Activated CD8-positive, alpha-beta T cell treated with anti-CD3 and anti-CD28 coated beads for 36 hours (primary cell): ENCODE results near the gene HCFC1. TPM values are rescaled to one million over a fixed set of nuclear protein-coding genes. Genes with fewer than 3 reads are reported as not detected.
A peak's percentile ranks its signal among the peaks of the same experiment; 100 is the strongest.

Experiments used
- ATAC-seq: fragments of 200-7000 bp; cut with Tn5 transposase; one replicate; pipeline ENCODE4 v1.10.0; 2021; ENCODE audit warnings: mild to moderate bottlenecking, moderate library complexity
- CTCF ChIA-PET: fragments of 350-600 bp; sonication (Branson Sonifier 250); formaldehyde crosslinking; loops from one replicate; lab custom pipeline; 2021; ENCODE audit warnings: antibody characterized with exemption; lab: Charles Lee
- POLR2A ChIA-PET: fragments of 350-600 bp; sonication (Branson Sonifier 250); formaldehyde crosslinking; loops from one replicate; lab custom pipeline; 2021; ENCODE audit warnings: antibody characterized with exemption; lab: Charles Lee
- DNase-seq: peaks from one replicate; pipeline ENCODE4 v3.0.0-alpha.2; 2020
- H3K27ac Mint-ChIP-seq: one replicate; pipeline ENCODE4 v1.8.0; 2021; ENCODE audit warnings: mild to moderate bottlenecking, mixed read lengths
- H3K27me3 Mint-ChIP-seq: one replicate; pipeline ENCODE4 v1.8.0; 2021; ENCODE audit warnings: mixed read lengths
- H3K36me3 Mint-ChIP-seq: one replicate; pipeline ENCODE4 v1.8.0; 2021; ENCODE audit warnings: low read depth, mixed read lengths
- H3K4me1 Mint-ChIP-seq: one replicate; pipeline ENCODE4 v1.8.0; 2021; ENCODE audit warnings: low read depth, mixed read lengths
- H3K4me3 Mint-ChIP-seq: one replicate; pipeline ENCODE4 v1.8.0; 2021; ENCODE audit warnings: mild to moderate bottlenecking, moderate library complexity, mixed read lengths
- H3K9me3 Mint-ChIP-seq: one replicate; pipeline ENCODE4 v1.8.0; 2021; ENCODE audit warnings: mixed read lengths
- CTCF ChIP-seq: fragments of 200-600 bp; IDR thresholded peaks from one replicate; pipeline ENCODE4 v1.8.0; 2022; ENCODE audit warnings: antibody characterized with exemption, mild to moderate bottlenecking
- intact Hi-C: fragments of 100-400 bp; cut with micrococcal nuclease; formaldehyde crosslinking; loops from one replicate; pipeline ENCODE4 v1.10.0; 2022
- total RNA-seq, 2 experiments: library from RNA; stranded (reverse); gene quantifications; one replicate each; pipeline ENCODE4 v1.2.3, GENCODE V29; 2021

Gene HCFC1
- total RNA-seq, 2 experiments from 2014 or later: 115 to 116 TPM

GRCh38 chrX:153944140-153944799 is 27.3 kb downstream of the HCFC1 start, which contains the start of gene RENBP:
Gene RENBP (minus strand): TSS chrX:153944643. CDS start chrX:153944610, 33 bp downstream.
- ChIA-PET CTCF (interaction anchor here (10.2 kb wide), 1 partner anchor 19 kb away, joined by 136 read pairs; the partner anchor contains the start of gene ARHGAP4), POLR2A (interaction anchor here (0.5 to 11.9 kb wide), 5 partner anchors 8 to 40 kb away, joined by 3 to 130 read pairs (median 3); partner anchors contain the start of genes ARHGAP4, AVPR2 and NAA10)
- H3K9me3 Mint-ChIP-seq: no peaks in the 10 kb centered on the region
- DNase-seq: peak; percentile 60
- no peak for TF ChIP-seq CTCF
- H3K36me3 Mint-ChIP-seq: peaks cover 6% of the 10 kb centered on the region
- no peaks in the 10 kb centered on the region for H3K27me3 Mint-ChIP-seq
- peak; percentile 35 for ATAC-seq
- H3K4me3 Mint-ChIP-seq: peak within 1 kb of the TSS; percentile 78
- intact Hi-C loops: no loop called here
- peaks cover 35% of the 10 kb centered on the region for H3K4me1 Mint-ChIP-seq
- peak within 1 kb of the TSS; percentile 82 for H3K27ac Mint-ChIP-seq

- no peak for DNase-seq
- Mint-ChIP-seq H3K4me1 (peaks cover 31% of the 10 kb centered on the region), H3K27me3 (no peaks in the 10 kb centered on the region), H3K36me3 (peaks cover 5% of the 10 kb centered on the region), H3K4me3 (peak overlapping the region; percentile 72), H3K27ac (peak overlapping the region; percentile 83), H3K9me3 (no peaks in the 10 kb centered on the region)
- TF ChIP-seq CTCF: no peak
- no peak for ATAC-seq
- POLR2A ChIA-PET: interaction anchor here (1.2 kb wide), 1 partner anchor 15 kb away, joined by 4 read pairs; no protein-coding TSS in a partner anchor
- intact Hi-C loops: no loop called here
- CTCF ChIA-PET: interaction anchor here (0.9 kb wide), 2 partner anchors 15 to 17 kb away, joined by 3 read pairs; no protein-coding TSS in a partner anchor
Observed at GRCh38 chrX:153941336-153942252, 30.0 kb downstream of the HCFC1 start.

- ATAC-seq (no peak), DNase-seq (no peak)
- intact Hi-C loops: no loop called here
- no peak overlapping the region for H3K27ac Mint-ChIP-seq
- TF ChIP-seq CTCF: no peak
- CTCF ChIA-PET: interaction anchor here (1.1 to 1.2 kb wide), 3 partner anchors 8 to 36 kb away, joined by 3 to 4 read pairs (median 3); no protein-coding TSS in a partner anchor
- H3K36me3 Mint-ChIP-seq: peaks cover 7% of the 10 kb centered on the region
- H3K9me3 Mint-ChIP-seq: no peaks in the 10 kb centered on the region
- H3K4me1 Mint-ChIP-seq: peaks cover 37% of the 10 kb centered on the region
- H3K4me3 Mint-ChIP-seq: peak overlapping the region; percentile 2
- H3K27me3 Mint-ChIP-seq: no peaks in the 10 kb centered on the region
- POLR2A ChIA-PET: interaction anchor here (1.0 to 8.0 kb wide), 5 partner anchors 8 to 63 kb away, joined by 3 to 52 read pairs (median 4); partner anchors contain the start of gene ARHGAP4
Observed at GRCh38 chrX:153939573-153939972, 32.0 kb downstream of the HCFC1 start.

- no peaks in the 10 kb centered on the region for H3K9me3 Mint-ChIP-seq
- POLR2A ChIA-PET: interaction anchor here (1.2 to 8.0 kb wide), 4 partner anchors 9 to 33 kb away, joined by 3 to 52 read pairs (median 16); partner anchors contain the start of genes ARHGAP4 and HCFC1
- no peaks in the 10 kb centered on the region for H3K27me3 Mint-ChIP-seq
- no peak overlapping the region for H3K4me3 Mint-ChIP-seq
- ATAC-seq (peak; percentile 19), DNase-seq (peak; percentile 71)
- TF ChIP-seq CTCF: no peak
- intact Hi-C loops: no loop called here
- H3K36me3 Mint-ChIP-seq: peaks cover 15% of the 10 kb centered on the region
- peak overlapping the region; percentile 73 for H3K27ac Mint-ChIP-seq
- CTCF ChIA-PET: interaction anchor here (0.8 to 1.5 kb wide), 6 partner anchors 9 to 175 kb away, joined by 3 to 8 read pairs (median 4); partner anchors contain the start of gene ARHGAP4
- H3K4me1 Mint-ChIP-seq: peaks cover 33% of the 10 kb centered on the region
Observed at GRCh38 chrX:153938226-153938786, 33.3 kb downstream of the HCFC1 start.
